22Rv1 (cell line): ENCODE data around the gene MKRN3.

Source experiments
- CTCF ChIP-seq: fragments of 450-650 bp; IDR thresholded peaks from 2 replicates; pipeline ENCODE4 v1.5.1; 2017; ENCODE audit warnings: mild to moderate bottlenecking
- ZFX ChIP-seq: fragments of 450-650 bp; IDR thresholded peaks from 2 replicates; pipeline ENCODE4 v1.6.1; 2017; ENCODE audit warnings: antibody characterized with exemption, borderline replicate concordance

GRCh38 chr15:23594252-23594770 lies 28.8 kb downstream of the MKRN3 start:
- TF ChIP-seq CTCF, result no peak
- no peak for TF ChIP-seq ZFX
